Keratinocyte (primary cell): ENCODE results near the gene GAB2.

ENCODE experiments used
- EZH2 ChIP-seq: IDR thresholded peaks from one replicate; pipeline ENCODE4 v1.6.1; 2012; ENCODE audit warnings: inconsistent platforms, mild to moderate bottlenecking, low read length, moderate library complexity
- TF ChIP-seq, protein P1 (sequence below), 3 experiments: IDR thresholded peaks in 1 of 3; conservative IDR thresholded peaks in 1 of 3; optimal IDR thresholded peaks in 1 of 3; 2 replicates in 2 of 3; 3 replicates in 1 of 3; pipeline versions ENCODE3 to v1.5.1; 2011; ENCODE audit warnings: low read length in 3 of 3, mild to moderate bottlenecking in 3 of 3, moderate library complexity in 2 of 3, control low read depth in 1 of 3, inconsistent platforms in 1 of 3; ENCODE audit not compliant: insufficient read depth in 2 of 3; ENCODE audit errors: extremely low read depth in 1 of 3

DNA sequence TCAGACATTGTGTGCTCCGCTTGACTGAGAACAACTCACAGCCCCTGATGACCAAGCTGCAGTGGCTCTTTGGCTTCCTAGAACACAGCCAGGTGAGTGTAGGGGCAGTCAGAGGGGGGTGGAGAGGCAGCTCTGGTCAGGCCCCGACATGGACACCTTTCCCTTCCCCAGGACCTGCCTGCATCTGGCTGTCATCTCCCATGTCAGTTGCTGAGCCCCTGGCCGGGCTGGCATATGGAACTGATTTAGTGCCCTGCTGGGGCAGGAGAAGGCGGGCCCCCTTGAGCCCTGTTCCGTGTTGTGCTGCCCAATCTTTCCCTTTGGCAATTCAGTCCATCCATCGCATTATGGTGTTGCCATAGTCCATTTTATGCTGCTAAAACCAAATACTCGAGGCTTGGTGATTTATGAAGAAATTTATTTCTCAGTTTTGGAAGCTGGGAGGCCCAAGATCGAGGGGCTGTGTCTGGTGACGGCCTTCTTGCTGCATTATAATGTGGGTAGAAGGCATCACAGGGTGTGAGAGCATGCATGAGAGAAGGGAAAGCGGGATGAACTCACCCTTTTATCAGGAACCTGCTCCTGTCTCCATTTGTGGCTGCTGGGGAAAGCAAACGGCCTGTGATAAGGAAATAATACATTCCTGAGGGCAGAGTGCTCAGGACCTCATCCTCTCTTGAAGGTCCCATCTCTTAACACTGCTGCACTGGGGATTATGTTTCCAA is 209.9 kb downstream of the GAB2 start:
- TF ChIP-seq, protein P1, sequence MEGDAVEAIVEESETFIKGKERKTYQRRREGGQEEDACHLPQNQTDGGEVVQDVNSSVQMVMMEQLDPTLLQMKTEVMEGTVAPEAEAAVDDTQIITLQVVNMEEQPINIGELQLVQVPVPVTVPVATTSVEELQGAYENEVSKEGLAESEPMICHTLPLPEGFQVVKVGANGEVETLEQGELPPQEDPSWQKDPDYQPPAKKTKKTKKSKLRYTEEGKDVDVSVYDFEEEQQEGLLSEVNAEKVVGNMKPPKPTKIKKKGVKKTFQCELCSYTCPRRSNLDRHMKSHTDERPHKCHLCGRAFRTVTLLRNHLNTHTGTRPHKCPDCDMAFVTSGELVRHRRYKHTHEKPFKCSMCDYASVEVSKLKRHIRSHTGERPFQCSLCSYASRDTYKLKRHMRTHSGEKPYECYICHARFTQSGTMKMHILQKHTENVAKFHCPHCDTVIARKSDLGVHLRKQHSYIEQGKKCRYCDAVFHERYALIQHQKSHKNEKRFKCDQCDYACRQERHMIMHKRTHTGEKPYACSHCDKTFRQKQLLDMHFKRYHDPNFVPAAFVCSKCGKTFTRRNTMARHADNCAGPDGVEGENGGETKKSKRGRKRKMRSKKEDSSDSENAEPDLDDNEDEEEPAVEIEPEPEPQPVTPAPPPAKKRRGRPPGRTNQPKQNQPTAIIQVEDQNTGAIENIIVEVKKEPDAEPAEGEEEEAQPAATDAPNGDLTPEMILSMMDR (optimal IDR thresholded peaks at IDR 0.05 in 1 of 3, IDR thresholded peaks at IDR 0.05 in 1 of 3, conservative IDR thresholded peaks at IDR 0.05 in 1 of 3; ENCODE audit: extremely low read depth in 1 of 3, insufficient read depth in 2 of 3, low read length in 3 of 3) = no peak
- no peak for TF ChIP-seq EZH2
